ENCODE data around the gene DNMBP.

DNA sequence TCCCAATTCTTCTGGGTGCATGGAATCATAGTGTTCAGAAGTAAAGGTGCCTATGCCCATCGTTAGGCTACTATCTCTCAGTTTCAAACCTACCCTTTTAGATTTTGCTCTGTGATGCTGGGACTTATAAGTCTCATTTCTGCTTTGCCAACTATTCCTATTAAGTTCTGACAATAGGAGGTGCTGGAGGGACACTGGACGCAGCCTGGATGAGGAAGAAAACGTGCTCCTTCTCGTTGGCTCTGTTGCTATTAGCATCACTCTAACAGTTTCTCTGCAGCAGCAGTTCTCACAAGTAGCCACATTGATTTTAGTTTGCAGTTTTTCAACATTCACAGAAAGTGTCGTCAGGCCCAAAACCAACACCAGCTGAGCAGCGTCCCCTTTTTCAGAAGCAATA lies 154.9 kb downstream of the DNMBP start:
- TF ChIP-seq POLR2A (IDR thresholded peaks at IDR 0.05; ENCODE audit: low read length) (no peak), GATA1 (IDR thresholded peaks at IDR 0.05; ENCODE audit: low read depth, low read length) (no peak)
